ENCODE measurements around the gene ZNF626. TPM values are rescaled to one million over a fixed set of nuclear protein-coding genes. Genes with fewer than 3 reads are reported as not detected.

Gene ZNF626
- total and polyA plus RNA-seq, 2 of the 4 experiments (the other 2 are of a cell fraction) = 1.6 to 3.2 TPM

DNA sequence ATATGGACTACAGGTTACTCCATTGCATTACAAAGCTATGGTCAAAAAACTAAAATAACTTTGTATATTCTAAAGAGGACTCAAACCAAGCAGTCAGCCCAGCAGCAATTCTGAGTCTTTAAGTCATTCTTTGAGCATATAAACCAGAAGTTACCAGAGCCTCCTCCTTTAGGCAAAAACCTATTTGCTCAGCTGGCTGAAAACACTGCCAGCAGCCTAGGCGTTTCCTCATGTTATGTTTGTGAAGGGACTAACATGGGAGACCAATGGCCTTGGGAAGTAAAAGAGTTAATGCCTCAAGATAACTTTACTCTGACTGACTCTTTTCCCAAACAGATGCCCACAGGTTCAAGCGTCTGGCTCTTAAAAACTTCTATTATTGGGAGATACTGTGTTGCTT is 45.3 kb downstream of the ZNF626 start:
- H3K9ac ChIP-seq (ENCODE audit: low read depth, low read length) = no peak overlapping the region
- H3K9me1 ChIP-seq (ENCODE audit: insufficient read depth, low read length) = no peaks in the 10 kb centered on the region
- no peaks in the 10 kb centered on the region for H3K36me3 ChIP-seq (ENCODE audit: control insufficient read depth, insufficient read depth, low read length)
- H2BK15ac ChIP-seq (ENCODE audit: low read depth, low read length) = no peak overlapping the region
- CTCF ChIA-PET = no interaction called here
- no peak overlapping the region for H3K56ac ChIP-seq (ENCODE audit: extremely low read depth, insufficient read depth, low read length)
- H2AFZ ChIP-seq (replicated peaks; ENCODE audit: low read length, poor library complexity) = no peak overlapping the region
- no peaks in the 10 kb centered on the region for H4K20me1 ChIP-seq (ENCODE audit: insufficient read depth, low read length)
- H2AK5ac ChIP-seq (ENCODE audit: low read depth, low read length) = no peak overlapping the region
- no peak for DNase-seq
- H2BK20ac ChIP-seq (ENCODE audit: low read depth, low read length) = no peak overlapping the region
- H3K18ac ChIP-seq (ENCODE audit: low read depth, low read length) = no peak overlapping the region
- H3K4me3 ChIP-seq (ENCODE audit: insufficient read depth, low read depth, low read length) = no peak overlapping the region
- no peak overlapping the region for H4K8ac ChIP-seq (ENCODE audit: low read depth in 2 of 2, low read length in 2 of 2)
- intact Hi-C loops (cut with micrococcal nuclease) (no loop called here), dilution Hi-C loops (cut with HindIII; ENCODE audit: low sequenced_read_pairs, unreplicated experiment) (no loop called here), in situ Hi-C loops (cut with MboI; ENCODE audit: low sequenced_read_pairs) (no loop called here)
- H3K14ac ChIP-seq (replicated peaks; ENCODE audit: low read depth, low read length) = no peak overlapping the region
- no CpG with 5 or more reads among the region's 2 CpGs for WGBS, 2 experiments (ENCODE audit: extremely low coverage in 2 of 2, insufficient read length in 1 of 2)
- no peak overlapping the region for H2AK9ac ChIP-seq (replicated peaks; ENCODE audit: low read depth, low read length, poor library complexity)
- H3K27me3 ChIP-seq (ENCODE audit: control insufficient read depth, insufficient read depth, low read length) = no peaks in the 10 kb centered on the region
- H3K4ac ChIP-seq (ENCODE audit: low read depth, low read length) = no peak overlapping the region
- no peak for TF ChIP-seq CEBPB (IDR thresholded peaks at IDR 0.05; ENCODE audit: low read depth, low read length)
- no peak for TF ChIP-seq RCOR1 (IDR thresholded peaks at IDR 0.05; ENCODE audit: insufficient replicate concordance, low read length)
- TF ChIP-seq RFX5 (IDR thresholded peaks at IDR 0.05; ENCODE audit: low read depth, low read length) = no peak
- TF ChIP-seq POLR2A (IDR thresholded peaks at IDR 0.05; ENCODE audit: low read depth, low read length) = no peak
- TF ChIP-seq, protein P1, sequence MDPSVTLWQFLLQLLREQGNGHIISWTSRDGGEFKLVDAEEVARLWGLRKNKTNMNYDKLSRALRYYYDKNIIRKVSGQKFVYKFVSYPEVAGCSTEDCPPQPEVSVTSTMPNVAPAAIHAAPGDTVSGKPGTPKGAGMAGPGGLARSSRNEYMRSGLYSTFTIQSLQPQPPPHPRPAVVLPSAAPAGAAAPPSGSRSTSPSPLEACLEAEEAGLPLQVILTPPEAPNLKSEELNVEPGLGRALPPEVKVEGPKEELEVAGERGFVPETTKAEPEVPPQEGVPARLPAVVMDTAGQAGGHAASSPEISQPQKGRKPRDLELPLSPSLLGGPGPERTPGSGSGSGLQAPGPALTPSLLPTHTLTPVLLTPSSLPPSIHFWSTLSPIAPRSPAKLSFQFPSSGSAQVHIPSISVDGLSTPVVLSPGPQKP (IDR thresholded peaks at IDR 0.05; ENCODE audit: borderline replicate concordance, low read depth, low read length) = no peak
- no peak for TF ChIP-seq MAZ (IDR thresholded peaks at IDR 0.05; ENCODE audit: borderline replicate concordance, low read depth, low read length)
- no peak for TF ChIP-seq NFE2L2 (IDR thresholded peaks at IDR 0.05; ENCODE audit: low read depth, low read length)
- TF ChIP-seq BHLHE40 (IDR thresholded peaks at IDR 0.05; ENCODE audit: low read depth, low read length) = no peak
- no peak for TF ChIP-seq SMC3 (IDR thresholded peaks at IDR 0.05; ENCODE audit: low read depth, low read length)
- TF ChIP-seq, protein P2, sequence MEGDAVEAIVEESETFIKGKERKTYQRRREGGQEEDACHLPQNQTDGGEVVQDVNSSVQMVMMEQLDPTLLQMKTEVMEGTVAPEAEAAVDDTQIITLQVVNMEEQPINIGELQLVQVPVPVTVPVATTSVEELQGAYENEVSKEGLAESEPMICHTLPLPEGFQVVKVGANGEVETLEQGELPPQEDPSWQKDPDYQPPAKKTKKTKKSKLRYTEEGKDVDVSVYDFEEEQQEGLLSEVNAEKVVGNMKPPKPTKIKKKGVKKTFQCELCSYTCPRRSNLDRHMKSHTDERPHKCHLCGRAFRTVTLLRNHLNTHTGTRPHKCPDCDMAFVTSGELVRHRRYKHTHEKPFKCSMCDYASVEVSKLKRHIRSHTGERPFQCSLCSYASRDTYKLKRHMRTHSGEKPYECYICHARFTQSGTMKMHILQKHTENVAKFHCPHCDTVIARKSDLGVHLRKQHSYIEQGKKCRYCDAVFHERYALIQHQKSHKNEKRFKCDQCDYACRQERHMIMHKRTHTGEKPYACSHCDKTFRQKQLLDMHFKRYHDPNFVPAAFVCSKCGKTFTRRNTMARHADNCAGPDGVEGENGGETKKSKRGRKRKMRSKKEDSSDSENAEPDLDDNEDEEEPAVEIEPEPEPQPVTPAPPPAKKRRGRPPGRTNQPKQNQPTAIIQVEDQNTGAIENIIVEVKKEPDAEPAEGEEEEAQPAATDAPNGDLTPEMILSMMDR (conservative IDR thresholded peaks at IDR 0.05; ENCODE audit: low read depth, low read length) = no peak
- no peak for TF ChIP-seq MAFK (IDR thresholded peaks at IDR 0.05; ENCODE audit: low read depth, low read length)
- TF ChIP-seq RAD21 (IDR thresholded peaks at IDR 0.05; ENCODE audit: low read length) = no peak
- no peak for TF ChIP-seq FOS (IDR thresholded peaks at IDR 0.05; ENCODE audit: low read depth, low read length)
- no peak for TF ChIP-seq CHD1 (IDR thresholded peaks at IDR 0.05; ENCODE audit: low read depth, low read length)
- TF ChIP-seq MXI1 (IDR thresholded peaks at IDR 0.05; ENCODE audit: borderline replicate concordance, low read depth, low read length) = no peak
- TF ChIP-seq, protein P3, sequence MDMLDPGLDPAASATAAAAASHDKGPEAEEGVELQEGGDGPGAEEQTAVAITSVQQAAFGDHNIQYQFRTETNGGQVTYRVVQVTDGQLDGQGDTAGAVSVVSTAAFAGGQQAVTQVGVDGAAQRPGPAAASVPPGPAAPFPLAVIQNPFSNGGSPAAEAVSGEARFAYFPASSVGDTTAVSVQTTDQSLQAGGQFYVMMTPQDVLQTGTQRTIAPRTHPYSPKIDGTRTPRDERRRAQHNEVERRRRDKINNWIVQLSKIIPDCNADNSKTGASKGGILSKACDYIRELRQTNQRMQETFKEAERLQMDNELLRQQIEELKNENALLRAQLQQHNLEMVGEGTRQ (IDR thresholded peaks at IDR 0.05; ENCODE audit: low read depth, low read length) = no peak
- ATAC-seq (ENCODE audit: low read depth) = no peak
- H4K5ac ChIP-seq (ENCODE audit: low read depth, low read length) = no peak overlapping the region
- H3K27ac ChIP-seq (ENCODE audit: insufficient read depth, low read length) = no peak overlapping the region
- peaks cover 25% of the 10 kb centered on the region for H3K9me3 ChIP-seq (ENCODE audit: control insufficient read depth, insufficient read depth, low read length)
- no peaks in the 10 kb centered on the region for H3K4me1 ChIP-seq (ENCODE audit: control insufficient read depth, insufficient read depth, low read length)
- no TSS peak for BruUV-seq (replicated peaks)
- no peak overlapping the region for H4K91ac ChIP-seq (ENCODE audit: insufficient read depth, low read depth, low read length)
- H2BK120ac ChIP-seq (ENCODE audit: low read depth, low read length) = no peak overlapping the region
- no peak overlapping the region for H3K23ac ChIP-seq (ENCODE audit: low read depth, low read length)
- POLR2A ChIA-PET (ENCODE audit: unreplicated experiment) = no interaction called here
- H2BK5ac ChIP-seq (ENCODE audit: low read depth, low read length, poor library complexity, severe bottlenecking) = no peak overlapping the region
- H3K4me2 ChIP-seq (ENCODE audit: low read depth, low read length) = no peak overlapping the region
- H3K79me1 ChIP-seq (ENCODE audit: low read depth in 1 of 2, low read length in 2 of 2) = no peaks in the 10 kb centered on the region
